ENCODE measurements around the gene ZSWIM3.
"Not testable (repeated sequence)": the region's sequence is repeated elsewhere in the genome, so short reads cannot be mapped to it uniquely, and the experiment has no call there.

Gene ZSWIM3

DNA sequence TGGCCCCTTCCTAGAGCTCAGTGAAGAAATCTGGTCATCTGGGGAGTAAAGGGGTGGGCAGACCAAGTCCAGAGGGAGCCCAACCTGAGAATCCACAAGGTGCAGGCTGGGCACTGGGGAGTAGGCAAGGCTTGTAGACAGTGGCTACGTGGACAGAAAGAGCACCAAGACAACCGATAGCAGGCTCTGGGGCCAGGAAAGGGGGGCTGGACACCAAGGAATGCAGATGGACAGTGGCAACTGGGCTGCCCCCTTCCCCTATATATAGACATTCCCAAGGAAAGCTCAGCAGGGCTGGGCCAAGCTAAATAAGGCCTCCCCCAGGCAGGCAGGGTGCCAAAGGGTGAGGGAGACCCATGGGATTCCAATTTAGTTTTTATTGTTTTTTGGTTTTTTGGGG is 28.8 kb upstream of the ZSWIM3 start:
- no peaks in the 10 kb centered on the region for H3K36me3 ChIP-seq
- no peaks in the 10 kb centered on the region for H3K9me3 ChIP-seq
- TF ChIP-seq, protein P1, sequence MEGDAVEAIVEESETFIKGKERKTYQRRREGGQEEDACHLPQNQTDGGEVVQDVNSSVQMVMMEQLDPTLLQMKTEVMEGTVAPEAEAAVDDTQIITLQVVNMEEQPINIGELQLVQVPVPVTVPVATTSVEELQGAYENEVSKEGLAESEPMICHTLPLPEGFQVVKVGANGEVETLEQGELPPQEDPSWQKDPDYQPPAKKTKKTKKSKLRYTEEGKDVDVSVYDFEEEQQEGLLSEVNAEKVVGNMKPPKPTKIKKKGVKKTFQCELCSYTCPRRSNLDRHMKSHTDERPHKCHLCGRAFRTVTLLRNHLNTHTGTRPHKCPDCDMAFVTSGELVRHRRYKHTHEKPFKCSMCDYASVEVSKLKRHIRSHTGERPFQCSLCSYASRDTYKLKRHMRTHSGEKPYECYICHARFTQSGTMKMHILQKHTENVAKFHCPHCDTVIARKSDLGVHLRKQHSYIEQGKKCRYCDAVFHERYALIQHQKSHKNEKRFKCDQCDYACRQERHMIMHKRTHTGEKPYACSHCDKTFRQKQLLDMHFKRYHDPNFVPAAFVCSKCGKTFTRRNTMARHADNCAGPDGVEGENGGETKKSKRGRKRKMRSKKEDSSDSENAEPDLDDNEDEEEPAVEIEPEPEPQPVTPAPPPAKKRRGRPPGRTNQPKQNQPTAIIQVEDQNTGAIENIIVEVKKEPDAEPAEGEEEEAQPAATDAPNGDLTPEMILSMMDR (IDR thresholded peaks at IDR 0.05; ENCODE audit: low read depth, low read length) = no peak
- no peaks in the 10 kb centered on the region for H3K27me3 ChIP-seq
- no peak for DNase-seq
- no peak overlapping the region for H3K4me3 ChIP-seq (ENCODE audit: low read depth, low read length)
- no peaks in the 10 kb centered on the region for H3K4me1 ChIP-seq

DNA sequence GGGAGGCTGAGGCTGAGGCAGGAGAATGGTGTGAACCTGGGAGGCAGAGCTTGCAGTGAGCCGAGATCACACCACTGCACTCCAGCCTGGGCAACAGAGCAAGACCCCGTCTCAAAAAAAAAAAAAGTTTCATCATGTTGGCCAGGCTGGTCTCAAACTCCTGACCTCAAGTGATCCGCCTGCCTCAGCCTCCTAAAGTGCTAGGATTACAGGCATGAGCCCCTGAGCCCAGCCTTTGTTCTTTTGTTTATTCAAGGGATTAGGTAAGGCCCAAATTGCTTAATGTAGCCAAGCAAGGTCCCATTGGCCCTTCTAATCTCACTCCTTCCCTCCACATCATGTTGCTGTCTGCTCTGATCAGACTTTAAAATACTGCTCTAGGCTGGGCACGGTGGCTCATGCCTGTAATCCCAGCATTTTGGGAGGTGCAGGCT is 27.7 kb upstream of the ZSWIM3 start:
- H3K9me3 ChIP-seq; H3K36me3 ChIP-seq; H3K4me1 ChIP-seq; H3K27me3 ChIP-seq; H3K4me3 ChIP-seq (ENCODE audit: low read depth, low read length); DNase-seq: not testable (repeated sequence)

DNA sequence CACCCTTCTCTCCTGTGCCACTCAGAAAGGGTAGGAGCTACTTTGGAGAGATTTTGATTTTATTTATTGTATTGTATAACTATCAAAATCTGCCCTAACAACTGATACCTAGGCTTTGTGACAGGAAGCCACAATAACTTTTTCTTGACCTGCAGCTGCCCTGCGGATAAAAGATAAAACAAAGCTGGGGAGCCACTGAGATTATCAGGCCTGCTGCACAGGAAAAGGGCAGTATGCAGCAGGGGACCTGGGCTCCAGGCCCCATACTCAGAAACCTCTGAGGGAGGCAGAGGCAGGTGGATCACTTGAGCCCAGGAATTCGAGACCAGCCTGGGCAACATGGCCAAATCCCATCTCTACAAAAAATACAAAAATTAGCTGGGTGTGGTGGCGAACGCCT is 24.8 kb upstream of the ZSWIM3 start:
- no peak overlapping the region for H3K4me3 ChIP-seq (ENCODE audit: low read depth, low read length)
- DNase-seq = no peak
- H3K4me1 ChIP-seq = no peaks in the 10 kb centered on the region; the same call in 1 of the 2 replicates
- H3K36me3 ChIP-seq = no peaks in the 10 kb centered on the region
- H3K27me3 ChIP-seq = no peaks in the 10 kb centered on the region
- TF ChIP-seq, protein P1 (IDR thresholded peaks at IDR 0.05; ENCODE audit: low read depth, low read length) = no peak
- no peaks in the 10 kb centered on the region for H3K9me3 ChIP-seq

DNA sequence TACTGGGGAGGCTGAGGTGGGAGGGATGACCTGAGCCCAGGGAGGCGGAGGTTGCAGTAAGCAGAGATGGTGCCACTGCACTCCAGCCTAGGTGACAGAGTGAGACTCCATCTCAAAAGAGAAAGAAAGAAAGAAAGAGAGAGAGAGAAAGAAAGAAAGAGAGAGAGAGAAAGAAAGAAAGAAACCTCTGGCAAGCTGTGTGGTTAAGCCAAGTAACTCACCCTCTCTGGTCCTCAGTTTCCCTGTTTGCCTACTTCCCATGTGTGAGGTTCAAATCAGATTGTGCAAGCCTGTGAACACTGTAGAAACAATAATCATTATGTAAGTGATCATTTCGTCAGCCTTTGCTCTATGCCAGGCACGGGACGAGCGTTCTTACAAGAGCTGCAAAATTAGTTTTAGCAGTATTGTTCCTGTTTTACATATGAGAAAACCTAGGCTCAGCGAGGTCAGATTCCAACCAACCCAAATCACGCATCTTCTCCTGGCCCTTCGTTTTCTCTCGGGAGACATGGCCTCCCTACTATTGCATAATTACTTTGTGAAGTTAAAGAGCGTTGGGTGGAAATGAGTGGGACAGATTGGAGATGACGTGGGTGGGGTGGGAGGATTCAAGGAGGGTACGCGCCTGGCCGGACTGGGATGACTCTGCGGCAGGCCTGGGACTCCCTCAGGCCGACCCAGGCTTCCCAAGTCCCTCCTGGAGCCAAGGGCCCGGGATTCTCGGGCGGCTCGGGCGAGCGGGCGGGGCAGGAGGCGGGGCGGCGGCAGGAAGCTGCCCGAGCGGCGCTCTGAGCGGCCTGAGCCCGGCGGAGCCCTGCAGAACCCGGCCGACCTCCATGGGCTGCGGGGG is 24.2 kb upstream of the ZSWIM3 start, which contains the start of gene SNX21:
Gene SNX21, plus strand, starts transcription at position 770 of the 853 bp plus-strand sequence. CDS start 121 bp downstream, outside the sequence.
- H3K4me1 ChIP-seq = no peaks in the 10 kb centered on the region; the same call in 1 of the 2 replicates
- peak within 1 kb of the TSS; percentile 72 for H3K4me3 ChIP-seq (ENCODE audit: low read depth, low read length)
- TF ChIP-seq, protein P1 (IDR thresholded peaks at IDR 0.05; ENCODE audit: low read depth, low read length) = no peak
- H3K27me3 ChIP-seq = no peaks in the 10 kb centered on the region
- no peaks in the 10 kb centered on the region for H3K36me3 ChIP-seq
- peak; percentile 84 for DNase-seq
- H3K9me3 ChIP-seq = no peaks in the 10 kb centered on the region

DNA sequence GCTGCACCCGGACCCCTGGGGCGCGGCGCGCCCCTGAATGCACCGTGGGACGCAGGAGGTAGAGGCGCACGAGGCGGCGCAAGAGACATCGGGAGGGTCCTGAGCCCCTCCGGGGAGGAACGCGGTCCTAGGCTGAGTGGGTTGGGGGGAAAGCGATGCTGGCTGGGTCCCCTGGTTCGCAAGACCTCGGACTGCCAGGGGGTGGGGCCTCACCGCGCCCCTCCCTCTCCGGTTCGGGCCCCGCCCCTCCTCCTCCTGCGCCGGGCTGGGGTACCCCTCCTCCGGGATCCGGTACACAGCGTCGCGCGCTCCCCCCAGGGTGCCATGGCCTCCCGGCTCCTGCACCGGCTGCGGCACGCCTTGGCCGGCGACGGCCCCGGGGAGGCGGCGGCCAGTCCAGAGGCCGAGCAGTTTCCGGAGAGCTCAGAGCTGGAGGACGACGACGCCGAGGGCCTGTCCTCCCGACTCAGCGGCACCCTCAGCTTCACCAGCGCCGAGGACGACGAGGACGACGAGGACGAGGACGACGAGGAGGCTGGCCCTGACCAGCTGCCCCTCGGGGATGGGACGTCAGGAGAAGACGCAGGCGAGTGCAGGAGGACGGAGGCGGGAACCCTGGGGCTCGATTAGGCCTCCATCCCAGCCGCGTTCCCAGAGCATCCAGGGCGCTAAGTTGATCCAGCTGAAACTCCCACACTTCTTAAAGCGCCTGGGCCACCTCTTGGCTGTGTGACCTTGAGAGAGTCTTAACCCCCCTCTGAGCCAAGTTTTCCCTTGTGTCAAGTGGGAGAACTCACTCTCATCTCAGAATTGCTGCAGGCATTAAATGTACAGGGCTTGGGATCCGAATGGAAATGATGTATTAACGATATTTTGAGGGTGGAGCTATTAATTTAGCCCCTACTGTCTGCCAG is 23.3 kb upstream of the ZSWIM3 start:
- no peaks in the 10 kb centered on the region for H3K36me3 ChIP-seq
- H3K4me3 ChIP-seq (ENCODE audit: low read depth, low read length) = peak overlapping the region; percentile 72
- no peaks in the 10 kb centered on the region; the same call in 1 of the 2 replicates for H3K4me1 ChIP-seq
- no peaks in the 10 kb centered on the region for H3K27me3 ChIP-seq
- no peaks in the 10 kb centered on the region for H3K9me3 ChIP-seq
- TF ChIP-seq, protein P1 (IDR thresholded peaks at IDR 0.05; ENCODE audit: low read depth, low read length) = no peak
- DNase-seq = peak; percentile 63

DNA sequence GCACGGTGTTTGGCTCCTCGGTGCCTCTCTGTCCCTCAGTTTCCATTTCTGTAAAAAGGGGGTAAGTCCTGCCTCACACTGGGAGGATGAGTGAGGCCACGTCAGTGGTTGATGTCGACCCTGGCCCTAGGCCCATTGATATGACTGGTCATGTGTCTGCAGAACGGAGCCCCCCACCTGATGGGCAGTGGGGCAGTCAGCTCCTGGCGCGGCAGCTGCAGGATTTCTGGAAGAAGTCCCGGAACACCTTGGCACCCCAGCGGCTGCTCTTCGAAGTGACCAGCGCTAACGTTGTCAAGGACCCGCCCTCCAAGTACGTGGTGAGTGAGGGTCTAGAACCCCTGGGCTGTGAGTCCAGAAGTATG is 22.6 kb upstream of the ZSWIM3 start:
- Histone ChIP-seq H3K9me3 (no peaks in the 10 kb centered on the region), H3K36me3 (no peaks in the 10 kb centered on the region), H3K4me3 (ENCODE audit: low read depth, low read length) (no peak overlapping the region), H3K4me1 (no peaks in the 10 kb centered on the region; the same call in 1 of the 2 replicates), H3K27me3 (no peaks in the 10 kb centered on the region)
- TF ChIP-seq, protein P1 (IDR thresholded peaks at IDR 0.05; ENCODE audit: low read depth, low read length) = no peak
- DNase-seq = no peak
